Heart left ventricle (tissue), 13 donors: ENCODE measurements around the gene SH2D1B.

Source experiments
- CTCF ChIP-seq, 12 donors: fragments of 200-600 bp; sonication (generic) in 4 of 12; IDR thresholded peaks; one replicate each; pipeline versions ENCODE4 v1.5.0 to v1.8.0; 2018 to 2022; ENCODE audit warnings: antibody characterized with exemption in 12 of 12, mild to moderate bottlenecking in 5 of 12
- POLR2A ChIP-seq, 2 donors: fragments of 450-650 bp; IDR thresholded peaks; one replicate each; pipeline ENCODE4 v1.6.1; 2017; ENCODE audit warnings: antibody characterized with exemption in 2 of 2, mild to moderate bottlenecking in 2 of 2, moderate library complexity in 2 of 2
- donor health status: ischemic (EF 13 %, LVEDD 7.1; RV severe dilation, severe dysfunction).
- donor health status: DM: no; HTN: yes; CAD: no.
- donor health status: DM: no; HTN: no; CAD: no.
- donor health status: ischemic (EF 25% LVEDD 6.9; RV normal size, moderate dysfunction).
- donor health status: ischemic (EF 25% LVEDD 5.7; RV mildly dilated, moderate dysfunction).
- donor health status: ischemic (EF 35%, LVEDD 5.7; RV mildly dilated, moderate dysfunction).
- donor health status: nonischemic (EF 11% LVEDD 7.7; RV severe dilation, severe dysfunction).
- donor health status: DM: yes; HTN: yes; CAD: no.
- donor health status: PGD.
- donor health status: ischemic (EF 29% LVEDD 5.4; RV normal size, mild dysfunction).
- donor health status: nonischemic (EF 23%, LVEDD 6.1; RV moderate dilation, normal function).

DNA sequence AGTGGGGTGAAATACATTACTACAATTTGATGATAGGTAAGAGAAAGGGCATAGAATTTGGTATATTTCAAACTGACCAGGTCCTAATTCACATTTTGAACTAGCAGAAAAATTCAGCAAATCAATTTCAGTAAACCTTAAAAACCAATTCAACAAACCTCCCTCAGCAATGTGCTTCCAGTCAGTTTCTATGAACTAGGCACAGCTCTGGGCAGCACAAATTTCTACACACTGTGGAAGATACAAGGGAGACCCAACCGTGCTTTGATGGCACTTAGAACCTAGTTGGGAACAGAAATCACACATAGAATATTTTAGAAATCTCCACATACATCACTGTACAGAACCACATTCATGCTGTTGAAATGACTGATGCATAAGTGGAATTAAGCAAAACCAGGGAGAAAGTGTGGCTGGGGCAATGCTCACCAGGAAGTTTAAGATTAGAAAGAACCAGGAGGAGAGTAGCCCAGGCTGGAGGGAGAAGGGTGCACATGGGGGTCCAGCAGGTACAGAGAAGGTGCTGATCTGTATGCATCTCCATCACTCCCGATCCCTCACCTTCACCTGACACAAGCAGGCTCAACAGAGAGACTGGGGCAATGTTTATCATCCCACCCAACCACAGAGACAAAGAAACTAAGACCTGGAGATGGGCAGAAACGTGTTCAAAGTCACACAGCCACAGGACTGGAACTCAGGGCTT is 15.6 kb downstream of the SH2D1B start:
- TF ChIP-seq CTCF (IDR thresholded peaks at IDR 0.05) (no peak), POLR2A (IDR thresholded peaks at IDR 0.05) (no peak)
